CD4-positive, alpha-beta T cell treated with Interleukin-6 at 100 ng/mL for 8 hours (primary cell): ENCODE measurements around the gene RHBG.

Experiments used
- DNase-seq: peaks from one replicate; pipeline ENCODE4 v3.0.0-alpha.2; 2020; ENCODE audit warnings: mixed read lengths, low spot score

The RHBG gene

GRCh38 chr1:156427957-156428356 is 58.9 kb downstream of the RHBG start:
- no peak for DNase-seq

GRCh38 chr1:156428746-156429288 is 59.8 kb downstream of the RHBG start:
- no peak for DNase-seq

- DNase-seq: no peak
These were observed 60.5 kb downstream of the RHBG start for GRCh38 chr1:156429313-156430060.

- no peak for DNase-seq
These were observed 61.3 kb downstream of the RHBG start for GRCh38 chr1:156430303-156430702.

GRCh38 chr1:156430866-156431265 is 61.9 kb downstream of the RHBG start:
- no peak for DNase-seq

GRCh38 chr1:156431366-156431765 is 62.4 kb downstream of the RHBG start:
- no peak for DNase-seq

- no peak for DNase-seq
These were observed 63.0 kb downstream of the RHBG start for GRCh38 chr1:156431769-156432668.

- no peak for DNase-seq
These were observed 63.6 kb downstream of the RHBG start for GRCh38 chr1:156432669-156433018.

GRCh38 chr1:156433032-156433431 is 64.0 kb downstream of the RHBG start:
- DNase-seq: no peak

GRCh38 chr1:156433602-156434001 is 64.6 kb downstream of the RHBG start:
- no peak for DNase-seq
